Endodermal cell (in vitro differentiated cells): Measurements from ENCODE around the gene LONRF2. TPM values are rescaled to one million over a fixed set of nuclear protein-coding genes. Genes with fewer than 3 reads are reported as not detected.

Experiments
- DNase-seq: peaks from one replicate; pipeline ENCODE4 v3.0.0-alpha.2; 2017
- H3K27ac ChIP-seq: 2 replicates; pipeline ENCODE4 v1.5.1; 2013; ENCODE audit warnings: mild to moderate bottlenecking, low read depth, low read length, moderate library complexity
- H3K27me3 ChIP-seq: 2 replicates; pipeline ENCODE4 v1.6.1; 2013; ENCODE audit warnings: mild to moderate bottlenecking, low read length, moderate library complexity; ENCODE audit not compliant: insufficient read depth, control insufficient read depth, poor library complexity, severe bottlenecking
- H3K36me3 ChIP-seq: 2 replicates; pipeline ENCODE4 v1.7.0; 2013; ENCODE audit warnings: mild to moderate bottlenecking, low read length, moderate library complexity; ENCODE audit not compliant: control insufficient read depth, insufficient read depth
- H3K4me1 ChIP-seq: one replicate; pipeline ENCODE4 v1.7.0; 2013; ENCODE audit warnings: low read length; ENCODE audit not compliant: control insufficient read depth, insufficient read depth
- H3K4me3 ChIP-seq: 2 replicates; pipeline ENCODE4 v1.5.1; 2013; ENCODE audit warnings: mild to moderate bottlenecking, low read length, moderate library complexity
- H3K9ac ChIP-seq: 2 replicates; pipeline ENCODE4 v1.6.1; 2013; ENCODE audit warnings: mild to moderate bottlenecking, low read length, moderate library complexity; ENCODE audit not compliant: poor library complexity, severe bottlenecking; ENCODE audit errors: extremely low read depth
- H3K9me3 ChIP-seq: 2 replicates; pipeline ENCODE4 v1.6.1; 2013; ENCODE audit warnings: mild to moderate bottlenecking, low read length, moderate library complexity; ENCODE audit not compliant: control insufficient read depth
- H3K27ac Mint-ChIP-seq: 2 replicates; pipeline ENCODE4 v1.8.0; 2020; ENCODE audit warnings: mixed read lengths
- H3K27me3 Mint-ChIP-seq: 2 replicates; pipeline ENCODE4 v1.8.0; 2021; ENCODE audit warnings: mild to moderate bottlenecking, mixed read lengths; ENCODE audit not compliant: insufficient read depth
- H3K36me3 Mint-ChIP-seq: 2 replicates; pipeline ENCODE4 v1.8.0; 2020; ENCODE audit warnings: low read depth, mixed read lengths
- H3K4me1 Mint-ChIP-seq: 2 replicates; pipeline ENCODE4 v1.8.0; 2020; ENCODE audit warnings: mixed read lengths
- H3K4me3 Mint-ChIP-seq: 2 replicates; pipeline ENCODE4 v1.8.0; 2020; ENCODE audit warnings: mild to moderate bottlenecking, moderate library complexity, mixed read lengths
- H3K9me3 Mint-ChIP-seq: 2 replicates; pipeline ENCODE4 v1.8.0; 2020; ENCODE audit warnings: mild to moderate bottlenecking, mixed read lengths
- WGBS, 2 experiments: methylation state at CpG; one replicate each; pipeline versions ENCODE4 v1.1.5 to v1.1.7; 2013; ENCODE audit warnings: missing lambda C conversion rate in 2 of 2, mixed read lengths in 1 of 2; ENCODE audit not compliant: insufficient coverage in 1 of 2, insufficient read length in 1 of 2; 5-methylcytosine and 5-hydroxymethylcytosine counted together
- total RNA-seq, 2 donors: library from RNA; stranded (reverse); fragmentation: NEBNext Ultra II Directional in 1 of 2; extraction: Animal tissue kit (Norgen Biotek cat#: 25700) in 1 of 2; gene quantifications; 2 replicates in 1 of 2; 3 replicates in 1 of 2; pipeline ENCODE4 v1.2.1, GENCODE V29; 2021
- TF ChIP-seq, protein P1 (sequence below): fragments of 200-600 bp; sonication (generic); conservative IDR thresholded peaks from 2 replicates; pipeline ENCODE4 v1.5.0; 2021; ENCODE audit warnings: antibody characterized with exemption, mild to moderate bottlenecking

Gene LONRF2
- total RNA-seq, 2 donors from 2014 or later, result 0.40 to 0.71 TPM

DNA sequence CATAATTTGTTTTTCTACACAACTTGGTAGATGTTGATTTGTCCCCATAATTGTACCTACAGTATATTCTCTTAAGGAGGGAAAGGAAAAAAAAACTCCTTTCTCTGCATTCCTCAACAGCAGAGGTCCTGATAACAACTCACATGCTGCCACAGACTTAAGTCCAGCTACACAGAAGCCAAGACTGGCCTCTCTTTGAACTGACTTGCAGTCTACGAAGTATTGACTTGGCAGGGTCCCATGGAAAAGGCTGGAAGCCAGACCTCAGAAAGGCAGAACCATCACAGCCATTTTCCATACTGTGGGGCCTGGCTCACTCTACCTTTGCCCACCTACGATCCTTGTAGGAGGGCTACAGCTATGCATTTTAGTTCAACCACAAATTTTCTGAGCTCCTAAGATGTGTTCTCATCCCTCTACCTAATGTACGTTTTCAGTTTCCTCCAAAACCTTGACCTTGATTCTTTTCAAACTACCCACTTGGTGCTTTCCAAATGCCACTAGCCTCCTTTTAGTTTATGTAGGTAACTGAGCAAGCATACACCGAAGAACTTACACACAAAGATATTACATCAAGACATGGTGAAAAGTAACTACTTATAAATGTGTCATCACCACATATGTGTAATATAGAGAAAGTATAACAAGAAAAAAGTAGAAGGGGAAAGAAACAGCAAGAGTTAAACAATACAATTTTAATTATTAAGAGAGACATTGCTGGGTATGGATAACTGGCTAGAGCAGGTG is 12.2 kb downstream of the LONRF2 start:
- no peaks in the 10 kb centered on the region for H3K27me3 Mint-ChIP-seq
- H3K36me3 ChIP-seq, result no peaks in the 10 kb centered on the region
- H3K9me3 Mint-ChIP-seq, result no peaks in the 10 kb centered on the region
- H3K4me3 ChIP-seq, result no peak overlapping the region
- DNase-seq, result no peak
- no peak overlapping the region for H3K27ac ChIP-seq
- H3K4me1 ChIP-seq, result no peaks in the 10 kb centered on the region
- H3K9me3 ChIP-seq, result no peaks in the 10 kb centered on the region
- H3K4me3 Mint-ChIP-seq, result no peak overlapping the region
- H3K27me3 ChIP-seq, result no peaks in the 10 kb centered on the region
- no peak overlapping the region for H3K27ac Mint-ChIP-seq
- WGBS, 2 experiments, result 88 to 94% methylated on average over 2 to 3 of the region's 4 CpGs
- H3K4me1 Mint-ChIP-seq, result no peaks in the 10 kb centered on the region
- H3K9ac ChIP-seq, result no peak overlapping the region
- H3K36me3 Mint-ChIP-seq, result no peaks in the 10 kb centered on the region
- TF ChIP-seq, protein P1, sequence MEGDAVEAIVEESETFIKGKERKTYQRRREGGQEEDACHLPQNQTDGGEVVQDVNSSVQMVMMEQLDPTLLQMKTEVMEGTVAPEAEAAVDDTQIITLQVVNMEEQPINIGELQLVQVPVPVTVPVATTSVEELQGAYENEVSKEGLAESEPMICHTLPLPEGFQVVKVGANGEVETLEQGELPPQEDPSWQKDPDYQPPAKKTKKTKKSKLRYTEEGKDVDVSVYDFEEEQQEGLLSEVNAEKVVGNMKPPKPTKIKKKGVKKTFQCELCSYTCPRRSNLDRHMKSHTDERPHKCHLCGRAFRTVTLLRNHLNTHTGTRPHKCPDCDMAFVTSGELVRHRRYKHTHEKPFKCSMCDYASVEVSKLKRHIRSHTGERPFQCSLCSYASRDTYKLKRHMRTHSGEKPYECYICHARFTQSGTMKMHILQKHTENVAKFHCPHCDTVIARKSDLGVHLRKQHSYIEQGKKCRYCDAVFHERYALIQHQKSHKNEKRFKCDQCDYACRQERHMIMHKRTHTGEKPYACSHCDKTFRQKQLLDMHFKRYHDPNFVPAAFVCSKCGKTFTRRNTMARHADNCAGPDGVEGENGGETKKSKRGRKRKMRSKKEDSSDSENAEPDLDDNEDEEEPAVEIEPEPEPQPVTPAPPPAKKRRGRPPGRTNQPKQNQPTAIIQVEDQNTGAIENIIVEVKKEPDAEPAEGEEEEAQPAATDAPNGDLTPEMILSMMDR, result no peak

DNA sequence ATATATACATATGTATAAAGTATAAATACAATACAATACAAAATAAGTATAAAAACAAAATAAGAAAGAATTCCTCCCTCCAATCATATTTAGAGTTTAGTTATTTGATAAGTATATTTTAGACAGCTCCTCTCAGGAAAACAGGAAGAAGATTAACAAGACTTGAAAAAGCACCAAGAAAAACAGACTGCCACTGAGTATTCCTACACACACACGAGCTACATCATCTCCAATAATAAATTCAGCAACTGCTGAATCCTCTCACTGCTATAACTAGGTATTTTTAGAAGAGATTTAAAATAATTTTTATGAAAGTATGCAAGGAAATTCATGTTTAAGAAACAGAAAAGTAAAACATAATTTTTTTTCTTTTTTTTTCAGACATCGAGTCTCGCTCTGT is 13.0 kb downstream of the LONRF2 start:
- Histone ChIP-seq H3K36me3 (no peaks in the 10 kb centered on the region), H3K9ac (no peak overlapping the region), H3K27ac (no peak overlapping the region), H3K27me3 (no peaks in the 10 kb centered on the region), H3K4me1 (no peaks in the 10 kb centered on the region), H3K4me3 (no peak overlapping the region), H3K9me3 (no peaks in the 10 kb centered on the region)
- H3K27ac Mint-ChIP-seq, result no peak overlapping the region
- H3K4me3 Mint-ChIP-seq, result no peak overlapping the region
- H3K9me3 Mint-ChIP-seq, result peaks cover under 1% of the 10 kb centered on the region
- H3K4me1 Mint-ChIP-seq, result no peaks in the 10 kb centered on the region
- no peak for DNase-seq
- TF ChIP-seq, protein P1, result no peak
- WGBS, 2 experiments, result 91 to 100% methylated on average over 2 of the region's 3 CpGs
- H3K36me3 Mint-ChIP-seq, result no peaks in the 10 kb centered on the region
- H3K27me3 Mint-ChIP-seq, result no peaks in the 10 kb centered on the region

DNA sequence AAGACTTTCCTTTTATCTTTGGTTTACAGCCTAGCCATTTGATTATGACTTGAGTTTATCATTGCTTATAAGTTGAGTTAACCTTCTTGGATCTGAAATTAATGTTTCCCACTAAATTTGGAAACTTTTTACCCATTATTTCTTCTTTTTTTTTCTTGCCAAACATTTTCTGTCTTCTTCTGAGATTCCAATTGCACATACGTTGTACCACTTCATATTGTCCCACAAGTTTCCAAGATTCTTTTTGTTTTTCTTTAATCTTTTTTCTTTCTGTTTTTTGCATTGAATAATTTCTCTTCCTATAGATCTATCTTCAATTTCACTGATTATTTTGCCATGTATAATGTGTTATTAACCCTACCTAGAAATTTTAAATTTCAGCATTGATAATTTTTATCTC is 18.6 kb downstream of the LONRF2 start:
- Histone ChIP-seq H3K36me3 (no peaks in the 10 kb centered on the region), H3K9ac (no peak overlapping the region), H3K27me3 (no peaks in the 10 kb centered on the region), H3K4me1 (no peaks in the 10 kb centered on the region), H3K9me3 (no peaks in the 10 kb centered on the region), H3K27ac (no peak overlapping the region), H3K4me3 (no peak overlapping the region)
- H3K4me3 Mint-ChIP-seq, result no peak overlapping the region
- TF ChIP-seq, protein P1, result no peak
- no peaks in the 10 kb centered on the region for H3K4me1 Mint-ChIP-seq
- peaks cover 8% of the 10 kb centered on the region for H3K9me3 Mint-ChIP-seq
- no peak for DNase-seq
- WGBS, 2 experiments, result 86 to 100% methylated on average over 1 of the region's 1 CpG
- H3K27ac Mint-ChIP-seq, result no peak overlapping the region
- H3K27me3 Mint-ChIP-seq, result no peaks in the 10 kb centered on the region
- H3K36me3 Mint-ChIP-seq, result no peaks in the 10 kb centered on the region
